Hepatocyte (in vitro differentiated cells): Measurements from ENCODE around the gene ANO3.

Source experiments
- CTCF ChIP-seq: fragments of 200-600 bp; sonication (generic); IDR thresholded peaks from 2 replicates; pipeline ENCODE4 v1.5.1; 2016; ENCODE audit warnings: antibody characterized with exemption, mild to moderate bottlenecking; ENCODE audit not compliant: poor library complexity
- EZH2 ChIP-seq: fragments of 200-600 bp; sonication (generic); IDR thresholded peaks from 2 replicates; pipeline ENCODE4 v1.6.1; 2016; ENCODE audit warnings: antibody characterized with exemption, mild to moderate bottlenecking, borderline replicate concordance

DNA sequence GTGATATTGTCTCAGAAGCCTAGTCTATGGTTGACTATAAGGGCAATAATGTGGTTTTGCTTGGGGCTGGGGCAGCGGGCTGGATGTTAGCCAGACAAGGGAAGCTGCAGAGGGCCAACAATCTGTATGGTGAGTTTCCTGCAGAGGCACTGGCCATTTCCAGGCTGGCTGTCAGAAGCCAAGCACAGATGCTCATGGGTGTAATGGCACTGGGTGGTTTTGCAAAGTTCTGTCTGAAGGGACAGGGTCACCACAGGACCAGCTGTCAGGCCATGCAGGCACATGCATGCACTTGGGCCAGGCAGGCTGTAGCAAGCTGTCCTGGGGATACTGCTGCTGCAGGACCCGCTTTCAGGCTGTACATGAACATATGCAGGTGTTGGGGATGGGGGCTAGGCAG is 281.8 kb downstream of the ANO3 start:
- TF ChIP-seq EZH2 (no peak), CTCF (no peak)
